22Rv1 (cell line): ENCODE measurements around the gene CELSR3.

ENCODE experiments used
- CTCF ChIP-seq: fragments of 450-650 bp; IDR thresholded peaks from 2 replicates; pipeline ENCODE4 v1.5.1; 2017; ENCODE audit warnings: mild to moderate bottlenecking
- ZFX ChIP-seq: fragments of 450-650 bp; IDR thresholded peaks from 2 replicates; pipeline ENCODE4 v1.6.1; 2017; ENCODE audit warnings: antibody characterized with exemption, borderline replicate concordance

GRCh38 chr3:48647714-48648113, 15.0 kb downstream of the CELSR3 start:
- TF ChIP-seq ZFX (no peak), CTCF (no peak)
